GM21576 (cell line): ENCODE results near the gene TTC39B.

Experiments
- ATAC-seq: cut with Tn5 transposase; IDR thresholded peaks from one replicate; pipeline ENCODE4 v1.9.1; 2021; ENCODE audit warnings: mild to moderate bottlenecking, moderate library complexity; ENCODE audit not compliant: unreplicated experiment

TTC39B gene

DNA sequence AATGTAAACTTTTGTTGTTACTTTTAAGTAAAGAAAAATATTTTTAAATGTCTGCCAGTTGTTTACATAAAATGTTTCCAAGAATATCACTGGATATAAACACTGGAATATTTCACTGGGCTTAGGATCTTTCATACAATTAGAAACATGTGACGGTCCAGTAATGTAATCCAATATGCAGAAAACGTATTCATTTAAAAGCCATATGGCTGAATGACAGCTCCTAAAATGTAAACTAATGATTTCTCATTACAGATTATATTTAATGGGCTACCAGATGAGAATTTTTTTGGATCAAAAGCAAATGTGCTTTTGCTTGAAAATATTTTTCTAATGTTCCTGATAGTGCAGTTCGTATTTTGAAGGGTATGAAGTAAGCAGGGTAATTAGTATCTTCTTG, 124.3 kb downstream of the TTC39B start:
- ATAC-seq, result no peak

DNA sequence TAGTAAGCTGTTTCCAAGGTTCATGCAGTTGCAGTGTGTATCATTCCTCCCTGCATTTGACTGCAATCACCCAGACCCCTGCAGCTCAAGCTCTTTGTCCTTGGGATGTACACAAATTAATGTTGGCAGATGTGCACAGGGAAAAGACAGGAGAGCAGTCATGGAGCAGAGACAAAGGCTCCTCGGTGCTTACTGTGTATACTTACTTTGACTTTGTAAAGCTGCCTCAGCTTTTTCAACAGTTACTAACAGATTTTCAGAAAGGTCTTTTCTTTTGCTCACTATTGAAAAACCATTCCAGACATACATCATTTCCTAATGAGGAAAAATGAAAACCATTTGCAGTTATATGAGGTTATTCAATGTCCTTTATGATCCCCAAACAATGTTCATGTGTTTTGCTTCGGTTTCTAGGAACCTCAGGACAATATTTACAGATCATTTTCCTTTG, 124.9 kb downstream of the TTC39B start:
- no peak for ATAC-seq

DNA sequence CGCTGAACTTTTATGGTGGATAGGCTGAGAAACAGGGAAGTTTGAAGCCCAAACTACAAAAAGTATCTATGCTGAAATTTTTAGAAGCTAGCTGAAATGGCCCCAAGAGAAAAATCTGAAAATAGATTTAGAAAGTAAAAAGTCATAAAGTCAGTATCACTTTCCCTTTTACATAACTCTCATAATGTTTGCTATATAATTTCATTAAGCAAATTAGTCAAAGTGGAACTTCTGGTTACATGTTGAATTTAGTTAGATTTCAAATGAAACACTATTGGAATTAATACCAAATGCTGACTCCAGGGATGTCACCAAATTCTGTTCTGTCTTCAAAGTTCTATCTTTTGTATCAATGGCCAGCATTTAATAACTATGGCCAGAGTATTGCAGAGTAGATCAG, 126.9 kb downstream of the TTC39B start:
- no peak for ATAC-seq

DNA sequence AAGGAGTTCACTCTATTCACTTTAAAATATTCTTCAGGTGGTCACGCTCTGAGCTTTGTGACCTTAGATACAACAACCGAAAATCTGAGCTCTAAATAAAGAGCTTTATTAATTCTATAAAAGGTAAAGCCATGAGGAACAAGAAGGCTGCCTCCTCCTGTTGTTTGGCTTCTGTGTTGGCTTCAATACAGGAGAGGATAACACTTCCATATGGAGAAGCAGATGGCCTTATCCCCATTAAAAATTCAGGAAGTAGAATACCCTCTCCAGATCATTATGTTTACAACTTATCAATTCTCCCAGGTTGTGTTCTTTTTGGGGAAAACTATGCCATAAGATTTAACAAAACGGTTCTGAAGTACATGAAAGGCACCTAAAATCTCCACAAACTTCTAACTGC, 128.4 kb downstream of the TTC39B start:
- ATAC-seq, result no peak

DNA sequence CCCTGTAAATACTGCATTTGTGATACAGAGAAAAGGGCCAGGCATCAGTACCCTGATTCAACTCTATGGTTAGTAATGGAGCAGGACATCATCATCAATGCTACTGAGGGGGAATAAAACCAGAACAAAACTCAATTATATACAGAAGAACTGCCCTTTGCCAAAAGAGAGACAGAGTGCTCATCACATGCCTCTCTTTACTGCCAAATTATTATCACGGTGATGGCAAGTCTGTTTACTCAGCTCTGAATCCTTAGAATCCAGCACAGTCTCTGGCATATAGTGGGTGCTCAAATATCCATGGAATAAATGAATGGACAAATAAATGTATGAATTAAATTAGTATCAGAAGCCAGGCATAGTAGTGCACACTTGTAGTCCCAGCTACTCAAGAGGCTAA, 130.2 kb downstream of the TTC39B start:
- ATAC-seq, result no peak

DNA sequence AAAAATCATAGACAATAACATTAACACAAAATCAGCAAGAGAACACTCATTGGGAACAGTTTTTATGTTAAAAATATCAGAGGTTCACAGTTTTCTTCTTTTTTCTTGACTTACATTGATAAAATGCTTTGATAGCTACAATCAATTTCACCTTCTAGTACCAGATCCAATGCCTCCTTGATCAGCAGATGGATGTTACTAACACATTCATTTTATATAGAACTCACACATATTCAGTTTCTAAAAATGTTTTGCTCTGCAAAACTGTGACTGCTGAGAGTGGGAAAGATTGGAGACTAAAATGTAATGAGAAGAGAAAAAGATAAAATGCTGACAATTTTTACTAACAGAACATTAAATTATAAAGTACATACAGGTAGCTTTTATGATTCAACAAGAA, 143.1 kb downstream of the TTC39B start:
- ATAC-seq, result no peak

DNA sequence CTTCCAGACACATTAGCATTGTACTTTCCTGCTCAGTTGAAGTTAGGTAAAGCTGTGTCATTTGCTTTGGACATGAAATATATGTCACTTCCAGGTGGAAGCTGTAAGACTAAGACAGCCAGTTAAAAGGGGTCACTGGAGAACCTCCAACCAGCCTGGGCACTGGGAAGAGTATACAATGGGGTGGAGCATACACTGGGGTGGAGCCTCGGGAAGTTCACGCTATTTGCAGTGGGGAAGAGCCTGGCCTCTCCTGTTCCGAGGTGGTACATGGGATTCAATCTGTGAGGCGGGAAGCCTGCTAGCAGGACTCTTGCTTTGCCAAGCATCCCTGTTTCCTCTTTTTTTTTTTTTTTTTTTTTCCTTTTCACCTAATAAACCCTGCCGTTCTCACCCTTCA, 145.3 kb downstream of the TTC39B start:
- no peak for ATAC-seq

DNA sequence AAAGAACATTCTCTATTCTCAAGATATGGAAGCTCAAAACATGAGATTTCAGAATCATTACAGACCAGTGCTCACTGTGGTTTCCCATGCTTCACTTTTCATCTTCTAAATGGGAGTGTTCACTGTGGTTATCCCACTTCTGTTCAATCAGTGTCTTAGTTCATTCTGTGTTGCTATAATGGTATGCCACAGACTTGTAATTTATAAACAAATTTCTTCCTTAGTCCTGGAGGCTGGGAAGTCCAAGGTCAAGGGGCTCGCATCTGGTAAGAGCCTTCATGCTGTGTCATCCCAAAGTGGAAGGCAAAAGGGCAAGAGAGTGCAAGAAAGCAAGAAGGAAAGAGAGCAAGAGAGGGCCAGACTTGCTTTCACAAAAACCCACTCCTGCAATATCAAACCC, 146.3 kb downstream of the TTC39B start:
- ATAC-seq, result no peak

DNA sequence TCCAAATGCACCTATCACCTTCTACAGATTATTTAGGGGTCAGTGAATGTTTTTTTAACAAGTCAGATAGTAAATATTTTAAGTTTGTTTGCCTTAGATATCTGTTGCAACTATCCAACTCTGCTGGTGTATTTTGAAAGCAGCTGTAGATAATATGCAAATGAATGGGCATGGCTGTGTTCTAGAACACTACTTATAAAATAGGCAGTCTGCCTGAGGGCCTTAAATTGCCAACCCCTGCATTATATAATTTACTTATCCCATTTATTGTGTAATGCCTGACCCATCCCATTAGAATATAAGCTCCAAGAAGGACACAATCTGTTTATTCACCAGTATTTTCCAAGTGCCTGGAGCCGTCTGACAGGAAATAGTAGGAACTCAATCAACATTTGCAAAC, 149.0 kb downstream of the TTC39B start:
- ATAC-seq, result no peak

DNA sequence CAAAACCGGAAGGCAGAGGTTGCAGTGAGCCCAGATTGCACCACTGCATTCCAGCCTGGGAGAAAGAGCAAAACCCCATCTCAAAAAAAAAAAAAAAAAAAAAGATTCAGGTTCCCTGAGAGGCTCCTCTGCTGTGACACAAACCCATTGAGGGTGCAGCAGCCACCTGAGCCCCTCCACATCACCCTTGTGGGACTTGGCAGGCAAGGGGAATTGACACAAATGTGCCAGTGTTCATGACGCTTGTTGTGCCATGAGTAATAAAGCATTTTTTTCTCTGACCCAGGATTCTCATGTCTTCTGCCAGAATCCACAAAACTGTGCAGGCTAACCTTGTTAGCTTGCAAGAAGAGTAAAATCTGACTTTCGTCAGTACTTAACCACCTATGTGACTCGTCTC, 149.6 kb downstream of the TTC39B start:
- no peak for ATAC-seq

DNA sequence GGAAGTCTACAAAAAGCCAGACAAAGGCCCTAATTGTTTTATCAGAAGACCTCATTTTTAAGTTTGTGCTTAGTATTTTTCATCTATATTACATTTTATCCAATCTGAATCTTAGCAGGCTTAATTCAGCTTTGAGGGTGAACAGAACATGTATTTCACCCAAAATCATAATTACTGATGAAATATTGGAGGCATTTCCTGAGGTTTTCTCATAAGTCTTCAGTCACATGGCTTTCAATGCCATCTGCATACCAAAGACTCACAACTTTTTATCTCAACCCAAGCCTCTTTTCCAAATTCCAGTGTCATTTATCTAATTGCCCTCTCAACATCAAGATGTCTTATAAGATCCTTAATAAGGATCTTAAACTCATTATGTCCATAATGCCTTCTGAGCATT, 150.8 kb downstream of the TTC39B start:
- ATAC-seq, result no peak

DNA sequence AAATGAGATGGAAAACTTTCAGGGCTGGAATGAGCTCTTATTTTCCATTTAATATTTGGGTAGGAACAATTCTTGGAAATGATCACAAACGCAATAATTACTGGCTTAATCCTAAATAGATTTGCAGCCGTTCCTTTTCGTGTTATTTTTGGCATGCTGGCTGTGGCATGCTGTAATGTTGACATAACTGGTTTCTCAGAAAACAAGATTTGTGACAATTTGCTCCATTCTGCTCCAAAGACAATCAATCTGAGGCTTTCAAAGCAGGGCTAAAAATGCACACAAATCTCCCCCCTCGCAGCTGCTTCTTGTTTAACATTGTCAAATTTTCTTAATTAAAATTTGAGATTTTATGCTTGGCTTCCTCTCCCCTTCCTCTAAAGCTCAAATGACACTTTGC, 151.2 kb downstream of the TTC39B start:
- ATAC-seq, result no peak

DNA sequence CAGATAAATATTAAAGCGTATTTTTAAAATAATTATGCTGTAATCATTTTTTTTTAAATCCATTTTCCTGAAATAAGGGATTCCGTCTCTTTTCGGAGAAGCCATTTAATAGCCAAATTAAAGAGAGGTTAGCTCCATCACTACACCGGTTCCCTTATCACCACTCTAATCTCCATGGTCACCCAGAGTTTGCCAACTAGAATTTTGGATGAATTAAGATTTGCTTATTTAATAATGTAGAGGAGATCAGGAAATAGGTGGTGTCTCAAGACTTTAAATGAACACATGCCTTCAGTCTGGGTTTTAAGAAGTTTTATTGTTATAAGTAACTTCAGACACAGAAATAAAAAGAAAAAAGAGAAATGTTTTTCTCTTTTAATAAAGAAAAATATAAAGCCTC, 151.7 kb downstream of the TTC39B start:
- no peak for ATAC-seq

DNA sequence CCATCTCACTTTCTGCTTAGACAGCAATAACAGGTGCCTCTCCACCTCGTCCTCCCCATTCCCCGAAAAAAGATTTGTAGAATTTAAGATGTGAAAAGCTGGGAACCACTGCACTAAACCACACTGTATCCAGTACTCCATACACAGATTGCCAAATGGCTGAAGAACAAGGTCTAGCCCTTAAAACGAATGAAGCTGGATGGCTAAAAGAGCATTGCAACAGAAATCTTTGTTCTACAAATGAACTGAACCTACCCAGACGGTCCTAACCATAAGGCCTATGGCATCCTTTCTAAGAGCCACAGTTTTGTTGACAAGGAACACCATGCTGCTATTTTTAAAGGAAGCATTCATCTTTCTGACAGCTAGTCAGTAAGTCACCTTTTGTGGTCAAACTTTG, 152.3 kb downstream of the TTC39B start:
- no peak for ATAC-seq

DNA sequence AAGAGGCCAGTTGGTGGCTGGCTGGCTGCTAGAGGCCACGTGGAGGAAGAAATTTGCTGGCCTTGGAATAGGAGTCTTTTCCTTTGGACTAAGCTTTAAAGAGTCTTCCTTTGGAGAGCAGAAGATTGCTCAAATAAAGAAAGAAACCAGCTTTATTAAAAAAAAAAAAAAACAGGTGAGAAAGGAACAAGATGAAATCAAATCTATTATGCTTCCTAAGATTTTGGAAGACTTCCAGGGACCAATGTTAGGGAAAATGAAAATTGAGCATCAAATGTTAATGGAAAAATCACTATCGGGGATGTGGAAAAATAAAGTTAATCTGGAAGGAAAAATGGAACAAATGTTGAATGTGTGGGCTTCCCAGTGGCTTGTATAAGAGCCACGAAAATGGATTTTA, 153.1 kb downstream of the TTC39B start:
- ATAC-seq, result no peak

DNA sequence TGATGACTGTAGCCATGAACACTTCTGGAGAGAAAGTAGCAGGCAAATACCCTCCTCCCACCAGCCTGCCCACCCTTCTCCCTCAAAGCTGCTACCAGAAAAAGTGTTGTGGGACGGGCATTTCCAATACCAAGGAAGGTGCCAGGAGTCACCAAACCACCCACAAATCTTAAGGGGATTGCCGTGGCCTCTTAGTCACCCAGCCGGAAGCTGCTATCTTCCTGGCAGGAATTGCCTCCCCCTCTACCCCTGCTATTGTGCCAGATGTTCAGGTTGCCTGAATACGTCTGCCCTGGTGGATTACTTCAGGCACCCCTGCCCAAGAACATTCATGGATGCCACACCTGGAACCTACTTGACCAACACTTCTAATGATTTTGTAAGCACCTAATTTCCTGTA, 156.1 kb downstream of the TTC39B start:
- ATAC-seq, result no peak

DNA sequence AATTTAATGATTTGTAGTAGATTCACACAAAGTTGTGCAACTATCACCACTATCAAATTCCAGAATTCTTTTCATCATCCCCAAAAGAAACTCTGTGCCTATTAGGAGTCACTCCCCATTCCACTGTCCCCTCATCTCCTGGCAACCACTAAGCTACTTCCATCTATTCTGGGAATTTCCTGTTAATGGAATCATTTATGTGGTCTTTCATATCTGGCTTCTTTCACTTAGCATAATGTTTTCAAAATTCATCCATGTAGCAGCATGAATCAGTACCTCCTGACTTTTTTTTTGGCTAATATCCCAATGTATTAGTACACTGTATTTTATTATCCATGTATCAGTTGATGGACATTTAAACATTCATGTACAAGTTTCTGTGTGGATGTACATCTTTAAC, 157.6 kb downstream of the TTC39B start:
- no peak for ATAC-seq

DNA sequence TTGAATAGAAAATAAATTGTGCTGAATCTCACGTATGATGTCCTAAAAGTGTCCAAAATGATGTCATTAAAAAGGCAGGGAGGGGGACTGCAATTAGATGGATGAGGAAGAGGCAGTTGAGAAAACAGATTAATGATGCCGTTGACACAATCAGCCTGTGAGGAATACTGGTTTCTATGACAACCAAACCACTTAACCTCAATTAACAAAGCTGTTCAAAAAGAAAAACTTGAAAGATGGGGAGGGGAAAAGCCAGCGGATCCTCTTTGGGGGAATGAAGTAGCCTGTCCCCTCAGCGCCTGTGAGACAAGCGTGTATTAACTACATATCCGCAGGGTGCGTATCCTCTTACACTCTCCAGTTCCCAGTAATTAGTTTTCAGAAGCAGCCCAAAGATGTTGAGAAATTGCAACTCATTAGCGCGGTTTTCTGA, 160.7 kb downstream of the TTC39B start:
- no peak for ATAC-seq

DNA sequence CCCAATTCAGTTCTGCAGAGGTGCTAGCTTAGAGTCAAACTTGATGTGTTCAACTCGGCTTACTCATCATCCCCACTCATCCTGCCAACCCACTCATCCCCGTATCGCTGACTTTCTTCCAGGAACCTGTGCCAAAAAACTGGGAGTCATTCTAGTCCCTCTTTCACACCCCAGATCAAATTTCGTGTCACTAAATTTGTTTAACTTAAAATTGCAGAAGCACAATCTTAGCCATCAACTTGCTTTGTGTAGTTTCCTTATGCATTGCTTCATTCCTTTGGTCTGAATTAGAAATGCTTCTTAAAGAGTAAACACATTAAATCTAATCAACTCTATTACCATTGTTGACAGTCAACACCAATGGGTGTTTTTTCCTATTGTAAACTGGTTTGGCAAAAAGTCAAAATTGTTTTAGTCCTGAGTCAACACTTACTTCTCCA, 162.4 kb downstream of the TTC39B start:
- ATAC-seq, result no peak

DNA sequence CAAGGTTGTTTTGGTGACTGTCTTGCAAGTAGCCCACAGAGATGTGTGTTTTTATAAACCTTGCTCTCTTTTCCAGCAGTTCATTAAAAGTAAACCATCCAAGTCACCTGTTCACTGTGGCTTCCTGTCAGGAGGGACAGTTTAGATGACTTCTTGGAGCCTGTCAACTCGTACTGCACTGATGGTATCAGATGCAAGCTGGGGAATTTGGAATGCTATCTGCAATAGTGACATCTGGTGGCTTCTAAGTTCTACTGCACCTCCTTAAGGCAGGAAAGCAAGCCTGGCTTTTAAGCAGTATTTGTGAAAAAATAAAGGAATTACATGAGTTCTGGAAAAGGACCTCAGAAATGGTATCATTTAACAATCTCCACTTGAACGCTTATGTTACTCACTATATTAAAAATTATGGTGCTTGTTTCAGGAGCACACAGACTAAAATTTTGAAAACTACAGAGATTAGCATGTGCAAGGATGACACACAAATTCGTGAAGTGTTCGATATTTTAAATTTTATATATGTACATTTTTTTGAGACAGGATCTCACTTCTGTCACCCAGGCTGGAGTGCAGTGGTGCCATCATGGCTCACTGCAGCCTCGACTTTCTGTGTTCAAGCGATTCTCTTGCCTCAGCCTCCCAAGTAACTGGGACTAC, 164.0 kb downstream of the TTC39B start:
- ATAC-seq, result peak; percentile 96

DNA sequence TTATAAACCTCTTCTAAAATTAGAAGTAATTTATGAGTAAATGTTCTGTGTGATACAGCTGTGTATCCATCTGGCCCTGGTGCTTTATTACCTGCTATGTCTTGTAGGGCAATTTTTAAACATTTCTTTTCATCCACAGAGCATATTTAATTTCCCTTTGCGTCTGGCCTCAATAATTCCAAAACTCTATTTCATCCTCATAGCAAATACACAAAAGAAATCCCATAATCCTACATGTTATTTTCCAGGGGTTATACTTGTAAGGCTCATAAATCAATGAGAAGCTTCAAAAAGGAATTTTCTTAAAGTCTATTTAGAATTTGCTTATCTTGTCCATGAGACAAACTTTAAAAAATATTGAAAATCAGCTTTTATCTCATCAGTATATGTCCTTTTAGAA, 167.0 kb downstream of the TTC39B start:
- ATAC-seq, result no peak

DNA sequence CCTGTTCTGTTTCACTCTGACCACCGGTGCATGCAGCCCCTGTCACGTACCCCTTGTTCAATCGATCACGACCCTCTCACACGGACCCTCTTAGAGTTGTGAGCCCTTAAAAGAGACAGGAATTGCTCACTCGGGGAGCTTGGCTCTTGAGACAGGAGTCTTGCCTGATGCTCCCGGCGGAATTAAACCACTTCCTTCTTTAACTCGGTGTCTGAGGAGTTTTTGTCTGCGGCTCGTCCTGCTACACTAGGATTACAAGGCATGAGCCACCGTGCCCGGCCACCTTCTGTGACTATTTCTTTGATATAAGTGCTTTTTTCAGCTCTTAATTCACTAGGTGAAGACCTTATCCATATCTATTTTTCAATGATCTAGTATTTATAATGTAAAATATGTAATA, 167.5 kb downstream of the TTC39B start:
- no peak for ATAC-seq

DNA sequence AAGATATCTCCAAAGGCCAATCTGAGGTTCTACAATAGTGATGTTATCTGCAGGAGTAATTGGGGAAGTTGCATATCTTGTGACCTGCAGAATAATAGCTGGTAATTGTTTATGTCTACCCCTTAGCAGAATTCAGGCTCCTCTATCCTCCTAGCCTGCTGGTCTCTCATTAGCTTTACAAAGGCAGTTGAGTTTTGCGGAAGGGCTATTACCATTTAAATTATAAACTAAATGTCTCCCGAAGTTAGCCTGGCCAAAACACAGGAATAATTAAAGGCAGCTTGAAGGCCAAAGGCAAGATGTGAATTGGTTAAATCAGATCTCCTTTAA, 168.7 kb downstream of the TTC39B start:
- ATAC-seq, result no peak
